HG02943 (cell line): Measurements from ENCODE around the gene NUAK2.

ENCODE experiments used
- ATAC-seq: cut with Tn5 transposase; IDR thresholded peaks from one replicate; pipeline ENCODE4 v1.9.1; 2021; ENCODE audit warnings: mild to moderate bottlenecking, low read depth, moderate library complexity; ENCODE audit not compliant: unreplicated experiment

Gene NUAK2

DNA sequence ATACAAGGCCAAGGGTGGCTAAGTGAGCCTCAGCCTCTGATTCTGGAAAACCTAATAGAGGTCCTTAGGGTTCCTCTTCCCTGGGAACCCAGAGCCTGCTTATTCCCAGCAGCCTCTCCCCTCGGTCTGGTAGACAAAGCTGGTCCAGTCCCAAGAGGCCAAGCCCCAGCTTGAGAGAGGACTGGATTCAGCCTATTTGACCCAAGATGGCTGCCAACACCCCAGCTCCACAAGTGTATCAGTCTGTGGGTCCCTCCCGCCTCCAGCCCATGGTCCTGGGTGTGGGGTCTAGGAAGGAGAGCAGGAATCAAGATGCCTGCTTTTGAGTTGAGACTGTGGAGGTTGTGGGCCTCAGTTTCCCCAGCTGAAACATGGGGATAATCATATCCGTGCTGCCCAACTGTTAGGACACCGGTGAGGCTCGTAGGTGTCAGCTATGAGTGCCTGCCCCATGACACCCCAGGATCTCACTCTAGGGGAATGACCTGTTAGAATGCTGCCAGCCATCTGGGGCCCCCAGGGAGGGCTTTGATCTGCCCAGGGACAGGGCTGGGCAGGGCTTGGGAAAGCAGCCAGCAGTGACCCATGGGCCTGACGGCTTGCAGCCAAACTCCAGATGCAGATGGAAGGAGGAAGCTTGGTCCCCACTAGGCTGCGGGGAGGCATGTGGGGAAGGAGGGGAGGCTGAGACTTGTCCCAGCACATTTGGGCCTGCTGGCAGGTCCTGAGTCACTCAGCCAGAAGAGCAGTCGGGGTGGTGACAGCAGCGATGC, 45.4 kb downstream of the NUAK2 start:
- no peak for ATAC-seq

GRCh38 chr1:205275133-205275532, 46.4 kb downstream of the NUAK2 start:
- ATAC-seq = no peak

GRCh38 chr1:205274041-205274691, 47.4 kb downstream of the NUAK2 start:
- ATAC-seq = no peak

DNA sequence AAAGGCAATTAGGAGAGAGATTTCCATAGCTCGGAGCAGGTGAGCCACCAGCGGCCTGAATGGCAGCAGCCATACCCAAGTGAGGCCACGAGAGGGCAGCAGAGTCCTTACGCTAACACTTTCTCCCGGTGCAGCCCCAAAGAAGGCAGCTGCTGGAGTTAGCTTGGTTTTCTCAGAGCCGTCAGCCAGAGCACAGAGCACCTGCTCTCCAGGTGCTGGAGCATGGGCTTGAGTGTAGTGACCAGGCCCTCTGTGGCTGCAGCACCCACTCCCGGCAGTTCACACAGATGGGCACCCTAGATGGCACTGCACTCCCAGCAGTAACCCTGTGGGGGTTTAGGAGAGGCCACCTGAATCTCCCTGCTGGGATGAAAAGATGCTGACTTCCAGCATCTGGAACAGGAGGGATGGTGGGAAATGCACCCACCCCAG, 48.0 kb downstream of the NUAK2 start:
- no peak for ATAC-seq

- ATAC-seq = no peak
These were observed 49.0 kb downstream of the NUAK2 start for GRCh38 chr1:205272536-205272935.

- no peak for ATAC-seq
These were observed 49.8 kb downstream of the NUAK2 start for GRCh38 chr1:205271745-205272144.

GRCh38 chr1:205271277-205271676, 50.3 kb downstream of the NUAK2 start:
- ATAC-seq = no peak

GRCh38 chr1:205270764-205271163, 50.8 kb downstream of the NUAK2 start:
- no peak for ATAC-seq

DNA sequence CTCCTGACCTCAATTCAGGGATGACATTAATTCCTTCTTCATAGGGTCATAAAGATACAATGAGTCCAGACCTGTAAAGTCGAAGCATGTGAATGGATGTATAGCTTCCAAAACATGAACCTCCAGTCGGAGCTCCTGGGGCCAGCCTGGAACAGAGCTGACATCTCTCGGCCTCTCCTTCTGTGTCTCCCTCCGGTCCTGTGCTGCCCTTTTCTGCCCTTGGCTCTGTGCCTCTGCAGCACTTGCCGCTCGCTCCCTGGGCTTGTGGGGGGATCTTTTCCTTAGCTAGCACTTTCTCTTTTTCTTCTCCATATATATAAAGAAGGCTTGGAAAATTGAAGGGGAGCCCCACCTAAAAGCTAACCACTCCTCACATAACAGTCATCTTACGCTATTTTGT, 51.3 kb downstream of the NUAK2 start:
- ATAC-seq = no peak

DNA sequence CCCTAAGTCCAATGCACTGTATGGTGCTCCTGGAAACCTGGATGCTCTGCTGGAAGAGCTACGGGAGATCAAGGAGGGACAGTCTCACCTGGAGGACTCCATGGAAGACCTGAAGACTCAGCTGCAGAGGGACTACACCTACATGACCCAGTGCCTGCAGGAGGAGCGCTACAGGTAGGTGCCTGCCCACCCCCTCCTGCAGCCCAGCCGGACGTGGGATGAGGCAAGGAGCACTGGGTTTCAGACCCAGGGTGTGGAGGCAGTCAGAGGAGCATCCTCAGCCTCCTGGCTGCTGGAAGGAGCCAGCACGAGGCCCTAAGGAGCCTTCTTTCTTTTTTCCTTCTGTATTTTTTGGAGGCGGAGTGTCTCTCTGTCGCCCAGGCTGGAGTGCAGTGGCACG, 51.8 kb downstream of the NUAK2 start:
- no peak for ATAC-seq

DNA sequence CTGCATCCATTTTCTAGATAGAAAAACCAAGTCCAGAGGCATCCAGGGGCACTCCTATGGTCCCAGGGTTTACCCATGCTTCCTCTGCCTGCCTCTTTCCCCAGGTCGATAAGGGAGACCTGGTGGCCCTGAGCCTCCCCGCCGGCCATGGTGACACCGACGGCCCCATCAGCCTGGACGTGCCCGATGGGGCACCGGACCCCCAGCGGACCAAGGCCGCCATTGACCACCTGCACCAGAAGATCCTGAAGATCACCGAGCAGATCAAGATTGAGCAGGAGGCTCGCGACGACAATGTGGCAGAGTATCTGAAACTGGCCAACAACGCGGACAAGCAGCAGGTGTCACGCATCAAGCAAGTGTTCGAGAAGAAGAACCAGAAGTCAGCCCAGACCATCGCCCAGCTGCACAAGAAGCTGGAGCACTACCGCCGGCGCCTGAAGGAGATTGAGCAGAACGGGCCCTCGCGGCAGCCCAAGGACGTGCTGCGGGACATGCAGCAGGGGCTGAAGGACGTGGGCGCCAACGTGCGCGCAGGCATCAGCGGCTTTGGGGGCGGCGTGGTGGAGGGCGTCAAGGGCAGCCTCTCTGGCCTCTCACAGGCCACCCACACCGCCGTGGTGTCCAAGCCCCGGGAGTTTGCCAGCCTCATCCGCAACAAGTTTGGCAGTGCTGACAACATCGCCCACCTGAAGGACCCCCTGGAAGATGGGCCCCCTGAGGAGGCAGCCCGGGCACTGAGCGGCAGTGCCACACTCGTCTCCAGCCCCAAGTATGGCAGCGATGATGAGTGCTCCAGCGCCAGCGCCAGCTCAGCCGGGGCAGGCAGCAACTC, 52.5 kb downstream of the NUAK2 start:
- no peak for ATAC-seq

DNA sequence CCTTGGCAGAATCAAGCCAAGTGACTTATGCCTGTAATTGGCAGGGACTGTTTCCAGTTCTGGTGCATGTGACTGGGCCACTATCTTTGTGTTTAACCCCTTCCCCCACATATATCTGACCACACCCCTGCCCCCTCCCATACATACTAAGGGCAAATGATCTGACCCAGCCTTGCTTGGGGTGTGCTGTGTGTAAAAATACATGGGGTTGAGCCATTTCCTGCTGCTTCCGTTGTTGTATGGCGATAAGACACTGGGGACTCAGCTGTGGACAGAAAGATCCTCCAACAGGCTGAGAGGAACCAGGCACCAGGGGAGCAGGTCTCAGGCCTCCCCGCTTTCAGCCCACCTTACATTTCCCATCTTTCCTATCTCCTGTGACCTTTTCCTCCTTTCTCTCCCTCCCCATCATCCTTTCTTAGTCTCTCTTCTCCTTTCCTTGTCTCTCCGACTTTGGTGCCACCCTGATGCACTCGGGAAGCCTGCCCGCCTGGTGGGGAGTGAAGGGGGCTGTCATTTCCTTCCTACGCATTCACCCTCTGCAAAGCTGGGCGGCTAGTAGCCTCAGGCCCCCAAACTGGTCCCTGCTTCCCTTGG, 54.1 kb downstream of the NUAK2 start:
- no peak for ATAC-seq

GRCh38 chr1:205266611-205267305, 54.8 kb downstream of the NUAK2 start:
- no peak for ATAC-seq

- no peak for ATAC-seq
These were observed 57.9 kb downstream of the NUAK2 start for GRCh38 chr1:205263580-205264190.

GRCh38 chr1:205262731-205263171, 58.8 kb downstream of the NUAK2 start:
- ATAC-seq = no peak

GRCh38 chr1:205261946-205262691, 59.4 kb downstream of the NUAK2 start:
- no peak for ATAC-seq

GRCh38 chr1:205260948-205261732, 60.4 kb downstream of the NUAK2 start:
- no peak for ATAC-seq

GRCh38 chr1:205259998-205260397, 61.5 kb downstream of the NUAK2 start:
- ATAC-seq = no peak
